ENCODE data around the gene DAP. TPM values are rescaled to one million over a fixed set of nuclear protein-coding genes. Genes with fewer than 3 reads are reported as not detected.

DAP gene
- total and polyA plus RNA-seq, 2 experiments from 2014 or later: 35.7 to 37.6 TPM

DNA sequence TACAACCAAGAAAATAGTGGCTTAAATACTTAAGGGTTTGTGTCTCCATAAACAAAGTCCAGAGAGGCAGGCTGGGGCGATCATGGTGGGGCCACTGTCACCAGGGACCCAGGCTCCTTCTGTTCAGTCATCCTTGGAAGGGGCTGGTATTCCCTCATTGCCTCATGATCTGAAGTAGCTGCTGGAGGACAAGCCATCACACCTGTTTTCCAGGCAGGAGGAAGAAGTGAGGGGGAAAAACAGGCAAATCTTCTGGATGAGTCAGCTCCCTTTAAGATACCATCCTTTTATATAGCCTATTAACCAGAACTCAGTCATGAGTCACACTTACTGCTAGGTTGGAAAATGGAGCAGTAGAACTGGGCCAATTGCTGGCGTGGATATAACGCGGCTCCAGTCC is 92.3 kb downstream of the DAP start (continued):
- TF ChIP-seq, protein P1, sequence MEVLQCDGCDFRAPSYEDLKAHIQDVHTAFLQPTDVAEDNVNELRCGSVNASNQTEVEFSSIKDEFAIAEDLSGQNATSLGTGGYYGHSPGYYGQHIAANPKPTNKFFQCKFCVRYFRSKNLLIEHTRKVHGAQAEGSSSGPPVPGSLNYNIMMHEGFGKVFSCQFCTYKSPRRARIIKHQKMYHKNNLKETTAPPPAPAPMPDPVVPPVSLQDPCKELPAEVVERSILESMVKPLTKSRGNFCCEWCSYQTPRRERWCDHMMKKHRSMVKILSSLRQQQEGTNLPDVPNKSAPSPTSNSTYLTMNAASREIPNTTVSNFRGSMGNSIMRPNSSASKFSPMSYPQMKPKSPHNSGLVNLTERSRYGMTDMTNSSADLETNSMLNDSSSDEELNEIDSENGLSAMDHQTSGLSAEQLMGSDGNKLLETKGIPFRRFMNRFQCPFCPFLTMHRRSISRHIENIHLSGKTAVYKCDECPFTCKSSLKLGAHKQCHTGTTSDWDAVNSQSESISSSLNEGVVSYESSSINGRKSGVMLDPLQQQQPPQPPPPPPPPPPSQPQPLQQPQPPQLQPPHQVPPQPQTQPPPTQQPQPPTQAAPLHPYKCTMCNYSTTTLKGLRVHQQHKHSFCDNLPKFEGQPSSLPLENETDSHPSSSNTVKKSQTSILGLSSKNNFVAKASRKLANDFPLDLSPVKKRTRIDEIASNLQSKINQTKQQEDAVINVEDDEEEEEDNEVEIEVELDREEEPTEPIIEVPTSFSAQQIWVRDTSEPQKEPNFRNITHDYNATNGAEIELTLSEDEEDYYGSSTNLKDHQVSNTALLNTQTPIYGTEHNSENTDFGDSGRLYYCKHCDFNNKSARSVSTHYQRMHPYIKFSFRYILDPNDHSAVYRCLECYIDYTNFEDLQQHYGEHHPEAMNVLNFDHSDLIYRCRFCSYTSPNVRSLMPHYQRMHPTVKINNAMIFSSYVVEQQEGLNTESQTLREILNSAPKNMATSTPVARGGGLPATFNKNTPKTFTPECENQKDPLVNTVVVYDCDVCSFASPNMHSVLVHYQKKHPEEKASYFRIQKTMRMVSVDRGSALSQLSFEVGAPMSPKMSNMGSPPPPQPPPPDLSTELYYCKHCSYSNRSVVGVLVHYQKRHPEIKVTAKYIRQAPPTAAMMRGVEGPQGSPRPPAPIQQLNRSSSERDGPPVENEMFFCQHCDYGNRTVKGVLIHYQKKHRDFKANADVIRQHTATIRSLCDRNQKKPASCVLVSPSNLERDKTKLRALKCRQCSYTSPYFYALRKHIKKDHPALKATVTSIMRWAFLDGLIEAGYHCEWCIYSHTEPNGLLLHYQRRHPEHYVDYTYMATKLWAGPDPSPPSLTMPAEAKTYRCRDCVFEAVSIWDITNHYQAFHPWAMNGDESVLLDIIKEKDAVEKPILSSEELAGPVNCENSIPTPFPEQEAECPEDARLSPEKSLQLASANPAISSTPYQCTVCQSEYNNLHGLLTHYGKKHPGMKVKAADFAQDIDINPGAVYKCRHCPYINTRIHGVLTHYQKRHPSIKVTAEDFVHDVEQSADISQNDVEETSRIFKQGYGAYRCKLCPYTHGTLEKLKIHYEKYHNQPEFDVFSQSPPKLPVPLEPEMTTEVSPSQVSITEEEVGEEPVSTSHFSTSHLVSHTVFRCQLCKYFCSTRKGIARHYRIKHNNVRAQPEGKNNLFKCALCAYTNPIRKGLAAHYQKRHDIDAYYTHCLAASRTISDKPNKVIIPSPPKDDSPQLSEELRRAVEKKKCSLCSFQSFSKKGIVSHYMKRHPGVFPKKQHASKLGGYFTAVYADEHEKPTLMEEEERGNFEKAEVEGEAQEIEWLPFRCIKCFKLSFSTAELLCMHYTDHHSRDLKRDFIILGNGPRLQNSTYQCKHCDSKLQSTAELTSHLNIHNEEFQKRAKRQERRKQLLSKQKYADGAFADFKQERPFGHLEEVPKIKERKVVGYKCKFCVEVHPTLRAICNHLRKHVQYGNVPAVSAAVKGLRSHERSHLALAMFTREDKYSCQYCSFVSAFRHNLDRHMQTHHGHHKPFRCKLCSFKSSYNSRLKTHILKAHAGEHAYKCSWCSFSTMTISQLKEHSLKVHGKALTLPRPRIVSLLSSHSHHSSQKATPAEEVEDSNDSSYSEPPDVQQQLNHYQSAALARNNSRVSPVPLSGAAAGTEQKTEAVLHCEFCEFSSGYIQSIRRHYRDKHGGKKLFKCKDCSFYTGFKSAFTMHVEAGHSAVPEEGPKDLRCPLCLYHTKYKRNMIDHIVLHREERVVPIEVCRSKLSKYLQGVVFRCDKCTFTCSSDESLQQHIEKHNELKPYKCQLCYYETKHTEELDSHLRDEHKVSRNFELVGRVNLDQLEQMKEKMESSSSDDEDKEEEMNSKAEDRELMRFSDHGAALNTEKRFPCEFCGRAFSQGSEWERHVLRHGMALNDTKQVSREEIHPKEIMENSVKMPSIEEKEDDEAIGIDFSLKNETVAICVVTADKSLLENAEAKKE (CRISPR knock-in tag; IDR thresholded peaks at IDR 0.05): no peak

DNA sequence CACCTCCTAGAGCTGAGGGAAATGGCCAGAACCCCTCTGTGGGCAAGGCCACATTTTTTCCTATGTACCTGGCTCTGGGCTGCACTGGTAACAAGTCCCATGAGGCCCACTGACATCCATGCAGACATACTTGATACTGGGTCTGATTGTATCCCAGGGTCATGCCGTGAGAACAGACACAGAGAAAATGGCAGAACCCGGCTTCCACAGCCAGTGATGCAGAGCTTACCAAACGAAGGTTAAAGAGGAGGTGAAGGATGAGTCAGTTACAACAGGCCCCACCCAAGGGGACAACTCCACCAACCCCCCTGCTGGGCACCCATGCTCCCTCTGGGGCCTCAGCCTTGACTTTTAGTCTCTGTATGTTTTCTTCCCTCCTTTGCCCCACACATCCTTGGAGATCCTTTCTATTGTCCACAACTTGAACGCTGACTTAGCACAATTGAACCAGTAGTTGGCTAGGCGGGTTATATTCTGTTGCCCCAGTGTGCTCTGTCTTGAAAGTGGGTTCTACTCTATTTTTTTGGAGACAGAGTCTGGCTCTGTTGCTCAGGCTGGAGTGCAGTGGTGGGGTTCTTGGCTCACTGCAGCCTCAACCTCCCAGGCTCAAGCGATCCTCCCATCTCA is 93.5 kb downstream of the DAP start:
- Histone ChIP-seq H3K79me2 (replicated peaks; ENCODE audit: insufficient read depth) (no peaks in the 10 kb centered on the region), H3K4me1 (ENCODE audit: insufficient read depth) (no peaks in the 10 kb centered on the region; the same call in 1 of the 2 replicates), H2AFZ (no peak overlapping the region), H3K4me3 (no peak overlapping the region), H4K20me1 (replicated peaks; ENCODE audit: insufficient read depth) (no peaks in the 10 kb centered on the region), H3F3A (replicated peaks; ENCODE audit: low read depth) (no peaks in the 10 kb centered on the region), H3K36me3 (ENCODE audit: insufficient read depth) (no peaks in the 10 kb centered on the region), H3K9me2 (ENCODE audit: insufficient read depth) (peaks cover 7% of the 10 kb centered on the region; the same call in 1 of the 2 replicates), H3K4me2 (no peak overlapping the region), H3K27ac (ENCODE audit: low read depth) (no peak overlapping the region), H3K27me3 (ENCODE audit: insufficient read depth) (no peaks in the 10 kb centered on the region)
- no peak overlapping the region for H3K27ac Mint-ChIP-seq
- H3K27me3 Mint-ChIP-seq (ENCODE audit: insufficient read depth, low read depth, poor library complexity): peaks cover 10% of the 10 kb centered on the region
- H3K9me3 Mint-ChIP-seq: peaks cover 3% of the 10 kb centered on the region; the same call in 1 of the 3 replicates
- H3K4me3 Mint-ChIP-seq: no peak overlapping the region
- DNase-seq (ENCODE audit: low spot score): no peak
- H3K36me3 Mint-ChIP-seq (ENCODE audit: low read depth): no peaks in the 10 kb centered on the region
- peaks cover 20% of the 10 kb centered on the region; the same call in 2 of the 3 replicates for H3K4me1 Mint-ChIP-seq
- ATAC-seq: no peak
- TF ChIP-seq ZNF331 (CRISPR knock-in tag; IDR thresholded peaks at IDR 0.05; ENCODE audit: low read depth) (no peak), ZNF114 (CRISPR knock-in tag; IDR thresholded peaks at IDR 0.05) (no peak)
- TF ChIP-seq, protein P2, sequence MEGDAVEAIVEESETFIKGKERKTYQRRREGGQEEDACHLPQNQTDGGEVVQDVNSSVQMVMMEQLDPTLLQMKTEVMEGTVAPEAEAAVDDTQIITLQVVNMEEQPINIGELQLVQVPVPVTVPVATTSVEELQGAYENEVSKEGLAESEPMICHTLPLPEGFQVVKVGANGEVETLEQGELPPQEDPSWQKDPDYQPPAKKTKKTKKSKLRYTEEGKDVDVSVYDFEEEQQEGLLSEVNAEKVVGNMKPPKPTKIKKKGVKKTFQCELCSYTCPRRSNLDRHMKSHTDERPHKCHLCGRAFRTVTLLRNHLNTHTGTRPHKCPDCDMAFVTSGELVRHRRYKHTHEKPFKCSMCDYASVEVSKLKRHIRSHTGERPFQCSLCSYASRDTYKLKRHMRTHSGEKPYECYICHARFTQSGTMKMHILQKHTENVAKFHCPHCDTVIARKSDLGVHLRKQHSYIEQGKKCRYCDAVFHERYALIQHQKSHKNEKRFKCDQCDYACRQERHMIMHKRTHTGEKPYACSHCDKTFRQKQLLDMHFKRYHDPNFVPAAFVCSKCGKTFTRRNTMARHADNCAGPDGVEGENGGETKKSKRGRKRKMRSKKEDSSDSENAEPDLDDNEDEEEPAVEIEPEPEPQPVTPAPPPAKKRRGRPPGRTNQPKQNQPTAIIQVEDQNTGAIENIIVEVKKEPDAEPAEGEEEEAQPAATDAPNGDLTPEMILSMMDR (conservative IDR thresholded peaks at IDR 0.05; ENCODE audit: low read depth in 2 of 2): no peak
- TF ChIP-seq, protein P3, sequence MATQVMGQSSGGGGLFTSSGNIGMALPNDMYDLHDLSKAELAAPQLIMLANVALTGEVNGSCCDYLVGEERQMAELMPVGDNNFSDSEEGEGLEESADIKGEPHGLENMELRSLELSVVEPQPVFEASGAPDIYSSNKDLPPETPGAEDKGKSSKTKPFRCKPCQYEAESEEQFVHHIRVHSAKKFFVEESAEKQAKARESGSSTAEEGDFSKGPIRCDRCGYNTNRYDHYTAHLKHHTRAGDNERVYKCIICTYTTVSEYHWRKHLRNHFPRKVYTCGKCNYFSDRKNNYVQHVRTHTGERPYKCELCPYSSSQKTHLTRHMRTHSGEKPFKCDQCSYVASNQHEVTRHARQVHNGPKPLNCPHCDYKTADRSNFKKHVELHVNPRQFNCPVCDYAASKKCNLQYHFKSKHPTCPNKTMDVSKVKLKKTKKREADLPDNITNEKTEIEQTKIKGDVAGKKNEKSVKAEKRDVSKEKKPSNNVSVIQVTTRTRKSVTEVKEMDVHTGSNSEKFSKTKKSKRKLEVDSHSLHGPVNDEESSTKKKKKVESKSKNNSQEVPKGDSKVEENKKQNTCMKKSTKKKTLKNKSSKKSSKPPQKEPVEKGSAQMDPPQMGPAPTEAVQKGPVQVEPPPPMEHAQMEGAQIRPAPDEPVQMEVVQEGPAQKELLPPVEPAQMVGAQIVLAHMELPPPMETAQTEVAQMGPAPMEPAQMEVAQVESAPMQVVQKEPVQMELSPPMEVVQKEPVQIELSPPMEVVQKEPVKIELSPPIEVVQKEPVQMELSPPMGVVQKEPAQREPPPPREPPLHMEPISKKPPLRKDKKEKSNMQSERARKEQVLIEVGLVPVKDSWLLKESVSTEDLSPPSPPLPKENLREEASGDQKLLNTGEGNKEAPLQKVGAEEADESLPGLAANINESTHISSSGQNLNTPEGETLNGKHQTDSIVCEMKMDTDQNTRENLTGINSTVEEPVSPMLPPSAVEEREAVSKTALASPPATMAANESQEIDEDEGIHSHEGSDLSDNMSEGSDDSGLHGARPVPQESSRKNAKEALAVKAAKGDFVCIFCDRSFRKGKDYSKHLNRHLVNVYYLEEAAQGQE (IDR thresholded peaks at IDR 0.05; ENCODE audit: unreplicated experiment): no peak
